DND-41 (cell line): ENCODE measurements around the gene FREM2.

Source experiments
- ATAC-seq: fragments of 200-7000 bp; cut with Tn5 transposase; 3 replicates; pipeline ENCODE4 v1.9.1; 2021; ENCODE audit warnings: low read depth; ENCODE audit not compliant: insufficient read depth
- DNase-seq: peaks from one replicate; pipeline ENCODE4 v3.0.0-alpha.2; 2020
- H2AFZ ChIP-seq: 2 replicates; pipeline ENCODE4 v1.6.0; 2012; ENCODE audit warnings: low read depth, low read length
- H3K27ac ChIP-seq: 2 replicates; pipeline ENCODE4 v1.5.1; 2012; ENCODE audit warnings: low read length, inconsistent platforms
- H3K27me3 ChIP-seq: fragments of 200-600 bp; sonication (generic); 2 replicates; pipeline ENCODE4 v1.6.0; 2012; ENCODE audit warnings: low read length, mild to moderate bottlenecking, inconsistent platforms; ENCODE audit not compliant: insufficient read depth, poor library complexity
- H3K36me3 ChIP-seq: 2 replicates; pipeline ENCODE4 v1.5.1; 2012; ENCODE audit warnings: low read length, inconsistent platforms; ENCODE audit not compliant: insufficient read depth
- H3K4me1 ChIP-seq: 2 replicates; pipeline ENCODE4 v1.5.1; 2012; ENCODE audit warnings: mild to moderate bottlenecking, low read length; ENCODE audit not compliant: insufficient read depth
- H3K4me2 ChIP-seq: 2 replicates; pipeline ENCODE4 v1.6.0; 2012; ENCODE audit warnings: mild to moderate bottlenecking, moderate library complexity, low read length, inconsistent platforms; ENCODE audit not compliant: insufficient read depth
- H3K4me3 ChIP-seq, 2 experiments: fragments of 200-600 bp in 1 of 2; shearing (Covaris generic) in 1 of 2; 2 replicates each; pipeline ENCODE4 v1.5.1; 2012 to 2016; ENCODE audit warnings: inconsistent platforms in 2 of 2, low read length in 2 of 2, mild to moderate bottlenecking in 2 of 2, low read depth in 1 of 2, moderate library complexity in 1 of 2
- H3K79me2 ChIP-seq: 2 replicates; pipeline ENCODE4 v1.6.0; 2012; ENCODE audit warnings: low read length, inconsistent platforms; ENCODE audit not compliant: insufficient read depth
- H3K9ac ChIP-seq: 2 replicates; pipeline ENCODE4 v1.6.0; 2012; ENCODE audit warnings: low read depth, mild to moderate bottlenecking, inconsistent platforms, low read length, moderate library complexity
- H3K9me3 ChIP-seq: 2 replicates; pipeline ENCODE4 v1.5.1; 2012; ENCODE audit warnings: low read length, moderate library complexity, mild to moderate bottlenecking, inconsistent platforms; ENCODE audit not compliant: insufficient read depth, severe bottlenecking
- H4K20me1 ChIP-seq: 2 replicates; pipeline ENCODE4 v1.6.0; 2012; ENCODE audit warnings: low read length; ENCODE audit not compliant: insufficient read depth
- CTCF ChIP-seq: IDR thresholded peaks from 2 replicates; pipeline ENCODE4 v1.5.1; 2012; ENCODE audit warnings: borderline replicate concordance, low read length, moderate library complexity, mild to moderate bottlenecking; ENCODE audit not compliant: poor library complexity, severe bottlenecking; ENCODE audit errors: extremely low read depth
- EZH2 ChIP-seq: IDR thresholded peaks from 3 replicates; pipeline ENCODE4 v1.6.1; 2012; ENCODE audit warnings: borderline replicate concordance, low read depth, mild to moderate bottlenecking, moderate library complexity, low read length, inconsistent platforms; ENCODE audit not compliant: severe bottlenecking

FREM2 gene

DNA sequence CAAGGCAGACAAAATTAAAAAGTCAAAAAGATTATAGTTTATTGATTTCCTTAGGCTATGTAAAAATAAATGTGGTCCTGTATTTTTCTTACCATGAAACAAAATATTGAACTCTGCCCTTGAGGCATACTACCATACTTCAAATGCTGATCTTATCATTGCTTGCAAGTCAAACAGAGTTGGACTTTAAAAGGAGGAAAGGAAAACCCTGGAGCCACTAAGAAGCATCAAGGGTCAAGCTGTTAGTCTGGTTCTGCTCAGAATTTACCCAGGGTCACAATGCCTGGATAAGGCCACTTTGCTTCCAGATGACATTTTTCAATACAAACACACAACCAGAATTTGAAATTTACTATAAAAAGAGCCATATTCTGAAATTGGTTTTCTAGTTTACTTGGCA, 2.2 kb upstream of the FREM2 start:
- no peak overlapping the region for H2AFZ ChIP-seq
- H4K20me1 ChIP-seq: no peaks in the 10 kb centered on the region
- no peak overlapping the region for H3K9ac ChIP-seq
- no peaks in the 10 kb centered on the region for H3K4me1 ChIP-seq
- TF ChIP-seq CTCF (no peak), EZH2 (no peak)
- DNase-seq: no peak
- no peak overlapping the region for H3K27ac ChIP-seq
- no peaks in the 10 kb centered on the region for H3K27me3 ChIP-seq
- H3K9me3 ChIP-seq: peaks cover 15% of the 10 kb centered on the region
- no peaks in the 10 kb centered on the region for H3K36me3 ChIP-seq
- ATAC-seq: no peak
- H3K79me2 ChIP-seq: no peaks in the 10 kb centered on the region
- H3K4me2 ChIP-seq: no peak overlapping the region
- no peak overlapping the region for H3K4me3 ChIP-seq

DNA sequence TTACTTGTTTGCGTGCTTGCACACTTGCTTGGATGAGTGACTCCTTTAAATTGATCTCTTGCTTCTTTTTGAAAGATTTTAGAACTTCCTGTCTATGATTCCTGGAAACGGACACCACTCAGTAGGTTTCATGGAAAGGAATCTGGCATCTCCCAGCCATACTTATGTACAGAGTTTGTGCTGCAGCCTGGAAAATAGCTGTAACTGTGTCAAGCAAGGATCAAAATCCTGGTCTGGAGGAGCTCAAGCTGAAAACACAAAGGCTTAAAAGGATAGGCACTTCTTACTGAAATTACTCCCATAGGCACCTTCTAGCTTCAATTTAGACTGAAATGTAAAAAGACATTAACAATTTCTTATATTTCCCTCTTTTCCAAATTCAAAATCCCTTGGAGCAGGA, 1.4 kb upstream of the FREM2 start:
- Histone ChIP-seq H3K36me3 (no peaks in the 10 kb centered on the region), H3K27me3 (no peaks in the 10 kb centered on the region), H3K4me3 (no peak overlapping the region), H2AFZ (no peak overlapping the region), H3K9me3 (peaks cover 15% of the 10 kb centered on the region), H4K20me1 (no peaks in the 10 kb centered on the region), H3K4me1 (no peaks in the 10 kb centered on the region), H3K4me2 (no peak overlapping the region), H3K27ac (no peak overlapping the region), H3K9ac (no peak overlapping the region), H3K79me2 (no peaks in the 10 kb centered on the region)
- ATAC-seq: no peak
- TF ChIP-seq EZH2 (no peak), CTCF (no peak)
- DNase-seq: no peak

GRCh38 chr13:38685974-38686576, 802 bp upstream of the FREM2 start:
- no peaks in the 10 kb centered on the region for H3K36me3 ChIP-seq
- DNase-seq (no peak), ATAC-seq (no peak)
- H3K27me3 ChIP-seq: no peaks in the 10 kb centered on the region
- H3K4me3 ChIP-seq: no peak overlapping the region
- H3K27ac ChIP-seq: no peak overlapping the region
- H3K4me1 ChIP-seq: no peaks in the 10 kb centered on the region
- no peak overlapping the region for H3K9ac ChIP-seq
- H4K20me1 ChIP-seq: no peaks in the 10 kb centered on the region
- H3K9me3 ChIP-seq: peaks cover 15% of the 10 kb centered on the region
- H2AFZ ChIP-seq: no peak overlapping the region
- H3K79me2 ChIP-seq: no peaks in the 10 kb centered on the region
- no peak overlapping the region for H3K4me2 ChIP-seq
- TF ChIP-seq EZH2 (no peak), CTCF (no peak)
